ENCODE measurements around the gene C16orf90. TPM values are rescaled to one million over a fixed set of nuclear protein-coding genes. Genes with fewer than 3 reads are reported as not detected.
A peak's percentile ranks its signal among the peaks of the same experiment; 100 is the strongest.

C16orf90 gene
- polyA plus RNA-seq, 6 donors from 2014 or later, result not detected

GRCh38 chr16:3523281-3523680 lies 28.0 kb upstream of the C16orf90 start:
- no peaks in the 10 kb centered on the region for H3K9me3 Mint-ChIP-seq
- peaks cover 9 to 15% of the 10 kb centered on the region in 2 donors for H3K36me3 Mint-ChIP-seq
- DNase-seq (no peak), ATAC-seq (ENCODE audit: low read depth in 2 of 2) (no peak)
- H3K27ac Mint-ChIP-seq, result no peak overlapping the region
- no peak overlapping the region for H3K4me3 Mint-ChIP-seq
- H3K27me3 Mint-ChIP-seq, result no peaks in the 10 kb centered on the region
- H3K4me1 Mint-ChIP-seq, result peaks cover 9 to 12% (median 12%) of the 10 kb centered on the region in 3 donors

GRCh38 chr16:3520841-3521240 lies 25.6 kb upstream of the C16orf90 start:
- no peaks in the 10 kb centered on the region for H3K9me3 Mint-ChIP-seq
- no peaks in the 10 kb centered on the region for H3K4me1 Mint-ChIP-seq

GRCh38 chr16:3520413-3520812 lies 25.1 kb upstream of the C16orf90 start:
- Mint-ChIP-seq H3K4me1 (no peaks in the 10 kb centered on the region), H3K9me3 (no peaks in the 10 kb centered on the region), H3K27me3 (no peaks in the 10 kb centered on the region), H3K4me3 (no peak overlapping the region), H3K27ac (peak overlapping the region in 1 of 6 donors; percentile 48), H3K36me3 (peaks cover 9 to 28% of the 10 kb centered on the region in 2 donors)
- no peak for ATAC-seq (ENCODE audit: low read depth in 2 of 2)
- DNase-seq, result no peak

More at GRCh38 chr16:3520841-3521240, 25.6 kb upstream of the C16orf90 start:
- no peaks in the 10 kb centered on the region for H3K27me3 Mint-ChIP-seq
- ATAC-seq (ENCODE audit: low read depth in 2 of 2), result no peak
- H3K27ac Mint-ChIP-seq, result peak overlapping the region in 1 of 6 donors; percentile 48
- no peak overlapping the region for H3K4me3 Mint-ChIP-seq
- DNase-seq, result no peak
- peaks cover 9 to 26% of the 10 kb centered on the region in 2 donors for H3K36me3 Mint-ChIP-seq

GRCh38 chr16:3519581-3519980 lies 24.3 kb upstream of the C16orf90 start:
- Mint-ChIP-seq H3K4me1 (no peaks in the 10 kb centered on the region), H3K27me3 (no peaks in the 10 kb centered on the region), H3K4me3 (no peak overlapping the region), H3K9me3 (no peaks in the 10 kb centered on the region), H3K36me3 (peaks cover 9 to 28% of the 10 kb centered on the region in 2 donors), H3K27ac (peak overlapping the region in 2 of 6 donors; percentile 41 to 42)
- ATAC-seq (ENCODE audit: low read depth in 2 of 2) (no peak), DNase-seq (no peak)

- Mint-ChIP-seq H3K36me3 (peaks cover 9 to 29% of the 10 kb centered on the region in 2 donors), H3K27me3 (no peaks in the 10 kb centered on the region), H3K9me3 (no peaks in the 10 kb centered on the region), H3K4me1 (no peaks in the 10 kb centered on the region), H3K27ac (no peak overlapping the region), H3K4me3 (no peak overlapping the region)
- DNase-seq (no peak), ATAC-seq (ENCODE audit: low read depth in 2 of 2) (no peak)
These were observed 23.7 kb upstream of the C16orf90 start for GRCh38 chr16:3518986-3519348.

- no peak for ATAC-seq (ENCODE audit: low read depth in 2 of 2)
- H3K36me3 Mint-ChIP-seq, result peaks cover 9 to 34% of the 10 kb centered on the region in 2 donors
- no peaks in the 10 kb centered on the region for H3K4me1 Mint-ChIP-seq
These were observed 23.1 kb upstream of the C16orf90 start for GRCh38 chr16:3518292-3518985.

GRCh38 chr16:3515897-3516296 lies 20.6 kb upstream of the C16orf90 start:
- Mint-ChIP-seq H3K4me1 (no peaks in the 10 kb centered on the region), H3K27me3 (no peaks in the 10 kb centered on the region), H3K36me3 (peaks cover 12 to 37% of the 10 kb centered on the region in 2 donors), H3K27ac (no peak overlapping the region), H3K9me3 (no peaks in the 10 kb centered on the region), H3K4me3 (no peak overlapping the region)
- DNase-seq (no peak), ATAC-seq (ENCODE audit: low read depth in 2 of 2) (no peak)

More at GRCh38 chr16:3518292-3518985, 23.1 kb upstream of the C16orf90 start:
- no peaks in the 10 kb centered on the region for H3K9me3 Mint-ChIP-seq
- no peak overlapping the region for H3K4me3 Mint-ChIP-seq
- no peaks in the 10 kb centered on the region for H3K27me3 Mint-ChIP-seq
- no peak overlapping the region for H3K27ac Mint-ChIP-seq
- DNase-seq, result no peak

- H3K9me3 Mint-ChIP-seq, result no peaks in the 10 kb centered on the region
- DNase-seq (no peak), ATAC-seq (ENCODE audit: low read depth in 2 of 2) (no peak)
- H3K27ac Mint-ChIP-seq, result no peak overlapping the region
- peaks cover 12 to 34% of the 10 kb centered on the region in 2 donors for H3K36me3 Mint-ChIP-seq
- H3K4me1 Mint-ChIP-seq, result no peaks in the 10 kb centered on the region
- no peaks in the 10 kb centered on the region for H3K27me3 Mint-ChIP-seq
- no peak overlapping the region for H3K4me3 Mint-ChIP-seq
These were observed 19.3 kb upstream of the C16orf90 start for GRCh38 chr16:3514621-3515020.

GRCh38 chr16:3513892-3514583 lies 18.7 kb upstream of the C16orf90 start:
- Mint-ChIP-seq H3K4me3 (no peak overlapping the region), H3K4me1 (no peaks in the 10 kb centered on the region), H3K27ac (no peak overlapping the region), H3K36me3 (peaks cover 7 to 30% of the 10 kb centered on the region in 2 donors), H3K27me3 (no peaks in the 10 kb centered on the region), H3K9me3 (no peaks in the 10 kb centered on the region)
- no peak for ATAC-seq (ENCODE audit: low read depth in 2 of 2)
- no peak for DNase-seq

GRCh38 chr16:3511286-3512180 lies 16.2 kb upstream of the C16orf90 start:
- Mint-ChIP-seq H3K36me3 (peaks cover 19 to 36% of the 10 kb centered on the region in 2 donors), H3K4me1 (peaks cover 0 to 4% (median 0%) of the 10 kb centered on the region in 3 donors), H3K27me3 (no peaks in the 10 kb centered on the region), H3K4me3 (no peak overlapping the region), H3K9me3 (no peaks in the 10 kb centered on the region), H3K27ac (no peak overlapping the region)
- ATAC-seq (ENCODE audit: low read depth in 2 of 2) (no peak), DNase-seq (no peak)

- peaks cover 25 to 28% of the 10 kb centered on the region in 2 donors for H3K36me3 Mint-ChIP-seq
- no peaks in the 10 kb centered on the region for H3K27me3 Mint-ChIP-seq
- no peak for ATAC-seq (ENCODE audit: low read depth in 2 of 2)
- H3K4me1 Mint-ChIP-seq, result peaks cover 0 to 4% (median 0%) of the 10 kb centered on the region in 3 donors
- no peak for DNase-seq
- no peaks in the 10 kb centered on the region for H3K9me3 Mint-ChIP-seq
- no peak overlapping the region for H3K4me3 Mint-ChIP-seq
- H3K27ac Mint-ChIP-seq, result peak overlapping the region in 1 of 6 donors; percentile 74
These were observed 15.1 kb upstream of the C16orf90 start for GRCh38 chr16:3510416-3510815.

- H3K27ac Mint-ChIP-seq, result peak overlapping the region in 2 of 6 donors; percentile 11 to 32
- ATAC-seq (ENCODE audit: low read depth in 2 of 2), result no peak
- H3K36me3 Mint-ChIP-seq, result peaks cover 25 to 28% of the 10 kb centered on the region in 2 donors
- no peaks in the 10 kb centered on the region for H3K27me3 Mint-ChIP-seq
- peaks cover 0 to 4% (median 0%) of the 10 kb centered on the region in 3 donors for H3K4me1 Mint-ChIP-seq
- no peak overlapping the region for H3K4me3 Mint-ChIP-seq
- H3K9me3 Mint-ChIP-seq, result no peaks in the 10 kb centered on the region
- no peak for DNase-seq
These were observed 14.2 kb upstream of the C16orf90 start for GRCh38 chr16:3509470-3509928.

- no peak for ATAC-seq (ENCODE audit: low read depth in 2 of 2)
- no peak for DNase-seq
- Mint-ChIP-seq H3K4me1 (peaks cover 0 to 4% (median 0%) of the 10 kb centered on the region in 3 donors), H3K4me3 (no peak overlapping the region), H3K36me3 (peaks cover 24 to 25% of the 10 kb centered on the region in 2 donors), H3K27ac (no peak overlapping the region), H3K27me3 (no peaks in the 10 kb centered on the region), H3K9me3 (no peaks in the 10 kb centered on the region)
These were observed 13.4 kb upstream of the C16orf90 start for GRCh38 chr16:3508736-3509135.
